Adipose tissue (tissue), 3 donors: ENCODE data around the gene FXYD3. TPM values are rescaled to one million over a fixed set of nuclear protein-coding genes. Genes with fewer than 3 reads are reported as not detected.

Experiments
- H3K27ac ChIP-seq: one replicate; pipeline ENCODE4 v1.5.1; 2013; ENCODE audit warnings: low read depth, low read length
- WGBS, 3 donors: extraction: QIAGEN DNeasy Blood & Tissue Kit; methylation state at CpG; one replicate each; pipeline ENCODE4 v1.1.7; 2013; 5-methylcytosine and 5-hydroxymethylcytosine counted together
- polyA plus RNA-seq, 3 donors: library from polyadenylated mRNA; stranded (reverse); fragments of 200-250 nt; gene quantifications; one replicate each; pipeline ENCODE4 v1.2.3, GENCODE V29; 2013
- donor health status: healthy with polysubstance abuse.
- donor health status: Bipolar disorder and iron deficiency.
- donor health status: healthy.

The FXYD3 gene
- polyA plus RNA-seq, 3 donors: 8.0 to 39.4 (median 33.6) TPM

- 83 to 87% (median 86%) methylated on average over 30 to 31 of the region's 31 CpGs for WGBS, 3 donors
- H3K27ac ChIP-seq: no peak overlapping the region
These were observed 15.4 kb downstream of the FXYD3 start for GRCh38 chr19:35130761-35131720.

- H3K27ac ChIP-seq: no peak overlapping the region
These were observed 16.6 kb downstream of the FXYD3 start for GRCh38 chr19:35132254-35132653.

- H3K27ac ChIP-seq: no peak overlapping the region
- WGBS, 3 donors: 70 to 82% (median 73%) methylated on average over 11 of the region's 11 CpGs
These were observed 18.2 kb downstream of the FXYD3 start for GRCh38 chr19:35133826-35134225.

- no peak within 1 kb of the TSS for H3K27ac ChIP-seq
- 59 to 66% (median 61%) methylated on average over 12 to 15 of the region's 15 CpGs for WGBS, 3 donors
These were observed 19.1 kb downstream of the FXYD3 start, which contains the start of gene LGI4 for GRCh38 chr19:35134601-35135242. LGI4 (minus strand) TSS chr19:35135059; CDS start chr19:35134680, 379 bp downstream.

- 0 to 2% (median 1%) methylated on average over 7 of the region's 7 CpGs for WGBS, 3 donors
- no peak overlapping the region for H3K27ac ChIP-seq
These were observed 19.8 kb downstream of the FXYD3 start for GRCh38 chr19:35135389-35135909.

- 79 to 80% (median 79%) methylated on average over 11 of the region's 11 CpGs for WGBS, 3 donors
- no peak overlapping the region for H3K27ac ChIP-seq
These were observed 20.6 kb downstream of the FXYD3 start for GRCh38 chr19:35136231-35136630.

- no peak overlapping the region for H3K27ac ChIP-seq
- WGBS, 3 donors: 31 to 66% (median 60%) methylated on average over 9 of the region's 9 CpGs
These were observed 21.5 kb downstream of the FXYD3 start for GRCh38 chr19:35136977-35137702.

GRCh38 chr19:35138305-35138892 is 22.8 kb downstream of the FXYD3 start, which contains the start of gene FXYD1:
FXYD1 (plus strand) TSS chr19:35138824; CDS start chr19:35140080, 1,256 bp downstream.
- WGBS, 3 donors: 51 to 80% (median 59%) methylated on average over 15 to 18 of the region's 18 CpGs
- H3K27ac ChIP-seq: no peak within 1 kb of the TSS

- WGBS, 3 donors: 49 to 69% (median 49%) methylated on average over 12 of the region's 12 CpGs
- H3K27ac ChIP-seq: peak overlapping the region; percentile 62
These were observed 24.8 kb downstream of the FXYD3 start for GRCh38 chr19:35140207-35140961.

- peak overlapping the region; percentile 62 for H3K27ac ChIP-seq
- WGBS, 3 donors: 3 to 7% (median 6%) methylated on average over 41 to 48 of the region's 48 CpGs
These were observed 25.6 kb downstream of the FXYD3 start for GRCh38 chr19:35140962-35141836.

GRCh38 chr19:35141837-35142605 is 26.4 kb downstream of the FXYD3 start:
- WGBS, 3 donors: 11 to 34% (median 29%) methylated on average over 21 of the region's 21 CpGs

GRCh38 chr19:35142606-35143230 is 27.1 kb downstream of the FXYD3 start:
- no peak overlapping the region for H3K27ac ChIP-seq
- 1 to 17% (median 10%) methylated on average over 26 to 45 of the region's 46 CpGs for WGBS, 3 donors

More at GRCh38 chr19:35141837-35142605, 26.4 kb downstream of the FXYD3 start:
- H3K27ac ChIP-seq: no peak overlapping the region

GRCh38 chr19:35143231-35143715 is 27.6 kb downstream of the FXYD3 start, which contains the start of gene FXYD7:
FXYD7 (plus strand) TSS chr19:35143255; CDS start chr19:35143334, 79 bp downstream.
- WGBS, 3 donors: 11 to 24% (median 19%) methylated on average over 12 to 31 of the region's 31 CpGs

GRCh38 chr19:35143818-35144217 is 28.2 kb downstream of the FXYD3 start:
- H3K27ac ChIP-seq: no peak overlapping the region
- 30 to 56% (median 55%) methylated on average over 3 of the region's 3 CpGs for WGBS, 3 donors

More at GRCh38 chr19:35143231-35143715, 27.6 kb downstream of the FXYD3 start, which contains the start of gene FXYD7:
- no peak within 1 kb of the TSS for H3K27ac ChIP-seq

GRCh38 chr19:35144259-35144599 is 28.6 kb downstream of the FXYD3 start:
- WGBS, 3 donors: 11 to 54% (median 42%) methylated on average over 4 to 6 of the region's 6 CpGs

More at GRCh38 chr19:35144259-35144599, 28.6 kb downstream of the FXYD3 start:
- H3K27ac ChIP-seq: no peak overlapping the region
